ENCODE results near the gene SEMA5B.

GRCh38 chr3:122915300-122916055, 112.1 kb downstream of the SEMA5B start:
- TF ChIP-seq CTCF (IDR thresholded peaks at IDR 0.05; ENCODE audit: low read length) (no peak), EZH2 (IDR thresholded peaks at IDR 0.05; ENCODE audit: borderline replicate concordance, low read length) (no peak)
